Activated T-helper 1 cell treated with Interleukin-2 at 50 U/mL for 16 hours (primary cell): ENCODE data around the gene WARS2.

Source experiments
- DNase-seq: peaks from one replicate; pipeline ENCODE4 v3.0.0-alpha.2; 2020; ENCODE audit warnings: low read depth

The WARS2 gene

GRCh38 chr1:118982821-118983557, 157.5 kb downstream of the WARS2 start:
- DNase-seq: no peak

GRCh38 chr1:118982266-118982665, 158.2 kb downstream of the WARS2 start:
- no peak for DNase-seq

GRCh38 chr1:118981436-118981835, 159.0 kb downstream of the WARS2 start:
- no peak for DNase-seq
